ENCODE results near the gene ASMTL. TPM values are rescaled to one million over a fixed set of nuclear protein-coding genes. Genes with fewer than 3 reads are reported as not detected.
A peak's percentile ranks its signal among the peaks of the same experiment; 100 is the strongest.
"Not testable (repeated sequence)": the region's sequence is repeated elsewhere in the genome, so short reads cannot be mapped to it uniquely, and the experiment has no call there.

ASMTL gene
- total RNA-seq, 6 experiments from 2014 or later, result 12.5 to 27.3 (median 18.6) TPM

DNA sequence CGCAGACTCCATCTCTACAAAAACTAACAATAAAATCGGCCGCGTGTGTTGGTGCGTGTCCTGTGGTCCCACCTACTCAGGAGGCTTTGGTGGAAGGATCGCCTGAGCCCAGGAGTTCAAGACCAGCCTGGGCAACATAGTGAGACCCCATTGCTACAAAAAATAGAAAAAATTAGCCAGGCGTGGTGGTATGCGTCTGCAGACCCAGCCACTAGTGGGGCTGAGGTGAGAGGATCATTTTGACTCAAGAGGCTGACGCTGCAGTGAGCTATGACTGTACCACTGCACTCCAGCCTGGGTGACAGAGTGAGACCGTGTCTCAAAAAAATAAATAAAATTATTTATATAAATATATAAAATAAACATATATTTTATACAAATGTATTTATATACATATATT, 22.3 kb downstream of the ASMTL start:
- intact Hi-C loops (cut with DNase I), result no loop called here
- no peak overlapping the region for H3K27ac ChIP-seq
- H3K4me1 ChIP-seq, result no peaks in the 10 kb centered on the region
- no peaks in the 10 kb centered on the region for H3K9me3 ChIP-seq
- no peak overlapping the region for H3K4me3 ChIP-seq
- no peaks in the 10 kb centered on the region for H3K27me3 ChIP-seq
- WGBS (ENCODE audit: insufficient coverage, low coverage, low lambda C conversion rate, missing lambda C conversion rate), result 93% methylated on average over 8 of the region's 10 CpGs
- ATAC-seq (no peak), DNase-seq (no peak)
- H3K36me3 ChIP-seq, result peaks cover 0 to 1% (median 0%) of the 10 kb centered on the region in 4 donors
- TF ChIP-seq, protein P1, sequence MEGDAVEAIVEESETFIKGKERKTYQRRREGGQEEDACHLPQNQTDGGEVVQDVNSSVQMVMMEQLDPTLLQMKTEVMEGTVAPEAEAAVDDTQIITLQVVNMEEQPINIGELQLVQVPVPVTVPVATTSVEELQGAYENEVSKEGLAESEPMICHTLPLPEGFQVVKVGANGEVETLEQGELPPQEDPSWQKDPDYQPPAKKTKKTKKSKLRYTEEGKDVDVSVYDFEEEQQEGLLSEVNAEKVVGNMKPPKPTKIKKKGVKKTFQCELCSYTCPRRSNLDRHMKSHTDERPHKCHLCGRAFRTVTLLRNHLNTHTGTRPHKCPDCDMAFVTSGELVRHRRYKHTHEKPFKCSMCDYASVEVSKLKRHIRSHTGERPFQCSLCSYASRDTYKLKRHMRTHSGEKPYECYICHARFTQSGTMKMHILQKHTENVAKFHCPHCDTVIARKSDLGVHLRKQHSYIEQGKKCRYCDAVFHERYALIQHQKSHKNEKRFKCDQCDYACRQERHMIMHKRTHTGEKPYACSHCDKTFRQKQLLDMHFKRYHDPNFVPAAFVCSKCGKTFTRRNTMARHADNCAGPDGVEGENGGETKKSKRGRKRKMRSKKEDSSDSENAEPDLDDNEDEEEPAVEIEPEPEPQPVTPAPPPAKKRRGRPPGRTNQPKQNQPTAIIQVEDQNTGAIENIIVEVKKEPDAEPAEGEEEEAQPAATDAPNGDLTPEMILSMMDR (IDR thresholded peaks at IDR 0.05), result no peak
- no peak for TF ChIP-seq POLR2A (IDR thresholded peaks at IDR 0.05)

DNA sequence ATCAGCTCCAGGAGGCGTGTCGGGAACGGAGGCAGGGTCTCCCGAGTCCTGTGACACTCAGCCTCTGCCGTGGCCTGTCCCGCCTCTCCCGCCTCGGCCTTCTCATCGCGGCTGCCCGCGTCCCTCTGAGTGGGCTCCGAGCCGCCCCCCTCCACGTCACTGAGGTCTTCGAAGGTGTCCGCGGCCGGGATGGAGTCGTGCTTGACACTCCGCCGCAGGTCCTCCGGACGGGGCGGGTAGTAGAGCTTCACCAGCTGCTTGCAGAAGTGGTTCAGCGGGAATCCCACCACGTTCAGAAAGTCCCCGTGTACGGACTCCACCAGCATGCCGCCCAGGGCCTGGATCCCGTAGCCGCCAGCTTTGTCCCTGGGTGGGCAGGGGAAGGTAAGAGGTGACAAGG, 25.0 kb downstream of the ASMTL start:
- Histone ChIP-seq H3K4me3 (no peak overlapping the region), H3K9me3 (no peaks in the 10 kb centered on the region), H3K4me1 (no peaks in the 10 kb centered on the region), H3K36me3 (peaks cover 0 to 1% (median 0%) of the 10 kb centered on the region in 4 donors), H3K27me3 (no peaks in the 10 kb centered on the region), H3K27ac (no peak overlapping the region)
- ATAC-seq, result peak in 1 of 4 donors; percentile 9
- TF ChIP-seq, protein P1 (IDR thresholded peaks at IDR 0.05), result no peak
- TF ChIP-seq POLR2A (IDR thresholded peaks at IDR 0.05), result no peak
- DNase-seq, result no peak
- 100% methylated on average over 6 of the region's 32 CpGs for WGBS (ENCODE audit: insufficient coverage, low coverage, low lambda C conversion rate, missing lambda C conversion rate)
- intact Hi-C loops (cut with DNase I), result no loop called here

GRCh38 chrX:1426321-1426720, 26.4 kb downstream of the ASMTL start:
- 100% methylated on average over 10 of the region's 16 CpGs for WGBS (ENCODE audit: insufficient coverage, low coverage, low lambda C conversion rate, missing lambda C conversion rate)
- H3K4me1 ChIP-seq; intact Hi-C loops (cut with DNase I); H3K9me3 ChIP-seq; DNase-seq; H3K4me3 ChIP-seq; H3K36me3 ChIP-seq; ATAC-seq; H3K27ac ChIP-seq; H3K27me3 ChIP-seq: not testable (repeated sequence)

GRCh38 chrX:1425381-1425780, 27.3 kb downstream of the ASMTL start:
- H3K4me3 ChIP-seq, result no peak overlapping the region
- H3K27ac ChIP-seq, result no peak overlapping the region
- intact Hi-C loops (cut with DNase I), result no loop called here
- no peak for DNase-seq
- peaks cover 0 to 3% (median 0%) of the 10 kb centered on the region in 4 donors for H3K36me3 ChIP-seq
- H3K9me3 ChIP-seq, result no peaks in the 10 kb centered on the region
- no peak for ATAC-seq
- TF ChIP-seq, protein P1 (IDR thresholded peaks at IDR 0.05), result no peak
- no peak for TF ChIP-seq POLR2A (IDR thresholded peaks at IDR 0.05)
- H3K27me3 ChIP-seq, result no peaks in the 10 kb centered on the region
- H3K4me1 ChIP-seq, result no peaks in the 10 kb centered on the region
- WGBS (ENCODE audit: insufficient coverage, low coverage, low lambda C conversion rate, missing lambda C conversion rate), result 71% methylated on average over 6 of the region's 10 CpGs

DNA sequence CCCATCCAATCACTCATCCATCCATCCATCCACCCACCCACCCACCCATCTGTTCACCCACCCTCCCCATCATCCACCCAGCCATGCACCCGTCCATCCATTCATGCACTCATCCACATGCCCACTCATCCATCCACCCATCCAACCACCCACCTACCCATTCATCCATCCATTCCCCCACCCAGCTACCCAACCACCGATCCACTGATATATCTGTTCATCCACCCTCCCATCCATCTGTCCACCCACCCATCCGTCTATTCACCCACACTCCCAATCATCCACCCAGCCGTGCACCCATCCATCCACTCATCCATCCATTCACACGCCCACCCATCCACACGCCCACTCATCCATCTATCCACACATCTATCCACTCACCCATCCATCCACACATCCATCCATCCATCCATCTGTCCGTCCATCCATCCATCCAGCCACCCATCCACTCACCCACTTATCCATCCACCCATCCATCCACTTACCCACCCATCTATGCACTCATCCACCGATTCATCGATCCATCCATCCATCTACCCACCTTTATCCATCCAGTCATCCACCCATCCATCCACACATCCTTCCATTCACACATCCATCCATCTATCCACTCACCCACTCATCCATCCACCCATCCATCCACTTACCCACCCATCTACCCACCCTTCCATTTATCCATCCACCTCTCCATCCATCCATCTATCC, 28.4 kb downstream of the ASMTL start:
- no peaks in the 10 kb centered on the region for H3K4me1 ChIP-seq
- H3K27ac ChIP-seq, result no peak overlapping the region
- no peaks in the 10 kb centered on the region for H3K27me3 ChIP-seq
- intact Hi-C loops (cut with DNase I), result no loop called here
- H3K36me3 ChIP-seq, result peaks cover 0 to 3% (median 0%) of the 10 kb centered on the region in 4 donors
- no peak for TF ChIP-seq POLR2A (IDR thresholded peaks at IDR 0.05)
- TF ChIP-seq, protein P1 (IDR thresholded peaks at IDR 0.05), result no peak
- ATAC-seq, result no peak
- H3K4me3 ChIP-seq, result no peak overlapping the region
- H3K9me3 ChIP-seq, result no peaks in the 10 kb centered on the region
- WGBS (ENCODE audit: insufficient coverage, low coverage, low lambda C conversion rate, missing lambda C conversion rate), result 77% methylated on average over 9 of the region's 9 CpGs
- no peak for DNase-seq

All from right lobe of liver (tissue), 6 donors.